Neural crest cell (in vitro differentiated cells): ENCODE results near the gene POLR3G. TPM values are rescaled to one million over a fixed set of nuclear protein-coding genes. Genes with fewer than 3 reads are reported as not detected.
A peak's percentile ranks its signal among the peaks of the same experiment; 100 is the strongest.

Source experiments
- DNase-seq: peaks from one replicate; pipeline ENCODE4 v3.0.0; 2021; ENCODE audit warnings: low read depth, mixed read lengths, low spot score
- H3K27ac Mint-ChIP-seq: one replicate; pipeline ENCODE4 v1.8.0; 2021; ENCODE audit warnings: mild to moderate bottlenecking, mixed read lengths; ENCODE audit not compliant: unreplicated experiment
- H3K27me3 Mint-ChIP-seq: 2 replicates; pipeline ENCODE4 v1.8.0; 2021; ENCODE audit warnings: low read depth, mild to moderate bottlenecking, mixed read lengths
- H3K36me3 Mint-ChIP-seq: 2 replicates; pipeline ENCODE4 v1.8.0; 2021; ENCODE audit warnings: low read depth, mild to moderate bottlenecking, mixed read lengths
- H3K4me1 Mint-ChIP-seq: 2 replicates; pipeline ENCODE4 v1.8.0; 2021; ENCODE audit warnings: mixed read lengths
- H3K4me3 Mint-ChIP-seq: one replicate; pipeline ENCODE4 v1.8.0; 2021; ENCODE audit warnings: mild to moderate bottlenecking, mixed read lengths
- H3K9me3 Mint-ChIP-seq: 2 replicates; pipeline ENCODE4 v1.8.0; 2021; ENCODE audit warnings: mixed read lengths
- CTCF ChIP-seq: fragments of 200-600 bp; sonication (generic); conservative IDR thresholded peaks from 2 replicates; pipeline ENCODE4 v1.5.0; 2021; ENCODE audit warnings: antibody characterized with exemption, mild to moderate bottlenecking
- total RNA-seq: library from RNA; stranded (reverse); gene quantifications from 2 replicates; pipeline ENCODE4 v1.2.1, GENCODE V29; 2021

Gene POLR3G
- total RNA-seq, 1 donor from 2014 or later, result 12.1 TPM

DNA sequence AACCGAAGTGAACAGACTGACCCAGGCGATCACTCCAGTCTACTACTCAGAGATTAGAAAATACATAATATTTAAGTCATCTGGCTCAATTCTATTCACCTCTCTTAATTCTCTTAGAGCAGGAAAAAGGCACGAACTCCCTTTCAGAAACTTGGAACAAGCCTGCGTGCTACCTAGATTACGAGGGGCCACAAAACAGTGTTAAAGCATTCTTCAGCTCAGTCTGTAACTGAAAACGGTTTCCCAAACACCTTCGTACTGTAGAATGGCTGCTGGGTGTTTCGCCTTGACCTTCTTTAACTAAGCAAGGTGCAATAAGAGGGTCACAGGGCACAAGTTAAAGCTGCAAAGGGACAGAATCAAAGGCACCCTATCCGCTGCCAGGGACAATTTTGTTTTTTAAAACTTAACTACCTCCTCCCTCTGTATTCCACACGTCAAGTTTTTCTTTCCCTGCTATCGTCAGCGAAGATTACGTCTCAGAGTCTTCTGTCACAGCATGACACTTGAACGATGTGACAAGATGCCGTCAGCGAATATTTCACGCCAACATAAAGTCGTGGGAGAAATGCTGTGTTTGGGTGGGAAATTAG lies 54.0 kb downstream of the POLR3G start:
- Mint-ChIP-seq H3K4me1 (peaks cover 47% of the 10 kb centered on the region), H3K27me3 (peaks cover 15% of the 10 kb centered on the region), H3K36me3 (no peaks in the 10 kb centered on the region), H3K9me3 (no peaks in the 10 kb centered on the region), H3K27ac (no peak overlapping the region), H3K4me3 (peak overlapping the region; percentile 99)
- DNase-seq, result no peak
- TF ChIP-seq CTCF, result no peak

GRCh38 chr5:90529194-90529938 lies 54.7 kb downstream of the POLR3G start, which contains the start of gene LYSMD3:
LYSMD3 (minus strand) TSS chr5:90529584; CDS start chr5:90525289, 4,295 bp downstream.
- H3K27ac Mint-ChIP-seq, result peak within 1 kb of the TSS; percentile 98
- TF ChIP-seq CTCF, result no peak
- peaks cover 47% of the 10 kb centered on the region for H3K4me1 Mint-ChIP-seq

DNA sequence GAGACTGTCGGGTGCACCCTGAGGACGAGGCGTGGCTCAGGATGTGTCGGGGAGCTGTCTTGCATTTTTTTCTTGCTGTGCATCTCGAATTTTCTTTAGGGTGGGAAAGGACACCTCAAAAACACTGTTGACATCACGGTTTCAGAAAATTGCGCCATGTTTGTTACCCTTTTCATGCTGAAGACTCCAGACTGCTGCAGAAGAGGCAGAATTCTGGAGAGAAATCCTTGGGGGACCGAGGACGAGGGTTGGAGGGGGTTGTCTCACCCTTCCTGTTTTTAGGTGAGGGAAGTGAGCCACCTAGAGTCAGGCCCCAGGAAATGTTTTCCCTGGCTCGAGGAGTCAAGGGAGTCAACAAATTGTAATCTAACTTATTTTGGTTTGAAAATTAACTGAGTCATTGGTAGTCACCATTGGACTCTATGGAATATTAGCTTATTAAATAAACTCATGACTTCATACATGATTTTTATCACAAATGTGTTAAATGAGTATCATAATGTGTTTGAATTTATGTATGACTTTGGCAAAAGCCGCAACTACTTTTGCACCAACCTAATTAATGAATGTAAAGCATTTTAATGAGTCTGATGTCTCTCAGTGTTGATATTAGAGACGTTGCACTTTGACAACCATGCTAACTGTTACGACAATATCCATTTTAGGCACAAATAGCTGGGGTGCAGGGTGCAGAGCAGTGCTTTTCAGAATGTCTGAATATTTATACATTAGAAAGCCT lies 55.4 kb downstream of the POLR3G start:
- no peaks in the 10 kb centered on the region for H3K36me3 Mint-ChIP-seq
- peaks cover 20% of the 10 kb centered on the region for H3K27me3 Mint-ChIP-seq
- DNase-seq, result peak; percentile 50
- no peaks in the 10 kb centered on the region for H3K9me3 Mint-ChIP-seq
- peak overlapping the region; percentile 99 for H3K4me3 Mint-ChIP-seq
- H3K4me1 Mint-ChIP-seq, result peaks cover 47% of the 10 kb centered on the region
- H3K27ac Mint-ChIP-seq, result peak overlapping the region; percentile 98
- peak; percentile 81 for TF ChIP-seq CTCF

More at GRCh38 chr5:90529194-90529938, 54.7 kb downstream of the POLR3G start, which contains the start of gene LYSMD3:
- peak within 1 kb of the TSS; percentile 99 for H3K4me3 Mint-ChIP-seq
- H3K36me3 Mint-ChIP-seq, result no peaks in the 10 kb centered on the region
- peak; percentile 90 for DNase-seq
- no peaks in the 10 kb centered on the region for H3K9me3 Mint-ChIP-seq
- H3K27me3 Mint-ChIP-seq, result peaks cover 20% of the 10 kb centered on the region

DNA sequence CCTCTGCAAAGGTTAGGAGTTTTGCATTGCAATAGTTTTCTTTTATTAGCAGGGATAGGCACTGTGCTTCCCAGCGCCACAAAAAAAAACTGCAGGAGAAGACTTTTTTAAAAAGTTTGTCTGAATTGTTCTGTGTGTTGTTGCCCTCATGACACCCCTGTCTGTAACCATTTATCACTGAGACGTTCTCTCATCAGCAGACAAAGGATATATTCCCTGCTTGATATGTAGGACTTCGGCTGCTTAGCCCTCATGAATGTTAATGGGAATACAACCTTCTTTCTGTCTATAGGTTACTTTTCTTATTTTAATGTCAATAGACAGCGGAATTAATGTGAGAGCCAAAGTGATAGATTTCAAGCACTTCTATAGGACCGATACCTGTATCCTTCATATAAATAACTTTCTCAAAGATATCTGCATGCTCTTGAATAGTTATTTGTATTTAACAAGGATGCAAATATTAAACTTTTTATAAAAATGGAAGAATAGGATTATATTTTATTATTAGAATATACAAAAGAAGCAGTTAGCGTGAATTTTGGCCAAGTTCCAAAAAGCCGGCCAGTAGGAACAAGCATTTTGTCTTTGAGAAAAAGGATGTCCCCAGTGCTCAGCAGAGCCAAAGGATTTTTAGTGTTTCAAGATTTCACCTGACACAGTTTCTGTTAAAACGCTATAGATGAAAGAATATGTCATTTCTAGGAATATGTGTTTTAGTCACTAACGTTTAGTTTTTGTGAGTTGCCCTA lies 56.2 kb downstream of the POLR3G start:
- no peak overlapping the region for H3K27ac Mint-ChIP-seq
- DNase-seq, result no peak
- H3K9me3 Mint-ChIP-seq, result no peaks in the 10 kb centered on the region
- peak overlapping the region; percentile 99 for H3K4me3 Mint-ChIP-seq
- peaks cover 20% of the 10 kb centered on the region for H3K27me3 Mint-ChIP-seq
- no peaks in the 10 kb centered on the region for H3K36me3 Mint-ChIP-seq
- TF ChIP-seq CTCF, result no peak
- peaks cover 47% of the 10 kb centered on the region for H3K4me1 Mint-ChIP-seq

DNA sequence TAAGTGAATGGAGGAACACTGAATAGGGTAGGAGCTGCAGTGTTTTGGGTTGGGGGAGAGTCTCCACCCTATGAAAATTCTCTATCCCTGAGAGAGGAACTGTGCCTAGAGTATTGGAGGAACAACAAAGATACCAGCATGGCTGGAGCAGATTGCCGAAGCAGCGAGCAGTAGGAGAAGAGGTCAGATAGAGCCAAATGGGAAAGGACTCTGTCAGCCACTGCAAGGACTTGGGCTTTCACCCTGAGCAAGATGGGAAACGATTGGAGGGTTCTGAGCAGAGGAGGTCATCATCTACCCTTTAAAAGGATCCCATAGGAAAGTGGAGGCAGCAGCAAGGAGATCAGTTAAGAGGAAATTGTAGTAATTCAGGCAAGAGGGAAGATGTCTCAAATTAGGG lies 59.1 kb downstream of the POLR3G start:
- H3K4me3 Mint-ChIP-seq, result no peak overlapping the region
- no peak overlapping the region for H3K27ac Mint-ChIP-seq
- H3K27me3 Mint-ChIP-seq, result peaks cover 20% of the 10 kb centered on the region

More for the DNA sequence above, 59.1 kb downstream of the POLR3G start:
- Mint-ChIP-seq H3K36me3 (no peaks in the 10 kb centered on the region), H3K4me1 (peaks cover 30% of the 10 kb centered on the region), H3K9me3 (no peaks in the 10 kb centered on the region)
- DNase-seq, result no peak
- no peak for TF ChIP-seq CTCF
